PFSK-1 (cell line): ENCODE data around the gene RGS3.

Experiments used
- FOXP2 ChIP-seq: optimal IDR thresholded peaks from 2 replicates; pipeline ENCODE3; 2011; ENCODE audit warnings: borderline replicate concordance, control low read depth, inconsistent platforms; ENCODE audit not compliant: insufficient read depth; ENCODE audit errors: extremely low read length, extremely low read depth
- POLR2AphosphoS5 ChIP-seq: IDR thresholded peaks from 2 replicates; pipeline ENCODE4 v1.6.1; 2012; ENCODE audit warnings: low read depth, mild to moderate bottlenecking, control low read depth, low read length, moderate library complexity
- REST ChIP-seq, 2 experiments: IDR thresholded peaks; 2 replicates each; pipeline versions ENCODE4 v1.6.1 to v1.8.0; 2011 to 2012; ENCODE audit warnings: low read depth in 2 of 2, low read length in 2 of 2, control low read depth in 1 of 2, inconsistent platforms in 1 of 2, mild to moderate bottlenecking in 1 of 2, moderate library complexity in 1 of 2; ENCODE audit not compliant: insufficient read depth in 1 of 2
- SIN3A ChIP-seq: IDR thresholded peaks from 2 replicates; pipeline ENCODE4 v1.6.1; 2012; ENCODE audit warnings: mild to moderate bottlenecking, low read length, moderate library complexity, borderline replicate concordance; ENCODE audit not compliant: insufficient read depth
- TAF1 ChIP-seq: IDR thresholded peaks from 2 replicates; pipeline ENCODE4 v1.6.1; 2012; ENCODE audit warnings: low read length, control low read depth, borderline replicate concordance; ENCODE audit not compliant: insufficient read depth

RGS3 gene

GRCh38 chr9:113638897-113639296 is 175.4 kb downstream of the RGS3 start:
- TF ChIP-seq TAF1 (no peak), REST (IDR thresholded peaks at IDR 0.05; ENCODE audit: insufficient read depth in 1 of 2, low read depth in 2 of 2, low read length in 2 of 2) (no peak), POLR2AphosphoS5 (no peak), SIN3A (no peak), FOXP2 (no peak)

- no peak for TF ChIP-seq TAF1
- no peak for TF ChIP-seq POLR2AphosphoS5
- TF ChIP-seq FOXP2 = no peak
- TF ChIP-seq SIN3A = no peak
- no peak for TF ChIP-seq REST (IDR thresholded peaks at IDR 0.05; ENCODE audit: insufficient read depth in 1 of 2, low read depth in 2 of 2, low read length in 2 of 2)
Measured at GRCh38 chr9:113640418-113640817, 176.9 kb downstream of the RGS3 start.

GRCh38 chr9:113641100-113641885 is 177.8 kb downstream of the RGS3 start:
- no peak for TF ChIP-seq REST (IDR thresholded peaks at IDR 0.05; ENCODE audit: insufficient read depth in 1 of 2, low read depth in 2 of 2, low read length in 2 of 2)
- TF ChIP-seq POLR2AphosphoS5 = no peak
- TF ChIP-seq TAF1 = no peak
- no peak for TF ChIP-seq SIN3A

GRCh38 chr9:113644321-113644720 is 180.8 kb downstream of the RGS3 start:
- TF ChIP-seq TAF1 (no peak), SIN3A (no peak), FOXP2 (no peak), REST (IDR thresholded peaks at IDR 0.05; ENCODE audit: insufficient read depth in 1 of 2, low read depth in 2 of 2, low read length in 2 of 2) (no peak), POLR2AphosphoS5 (no peak)
